OCI-LY1 (cell line): Measurements from ENCODE around the gene SLC3A2.

Experiments used
- H2AFZ ChIP-seq: fragments of 200-600 bp; sonication (generic), shearing (Covaris generic); 2 replicates; pipeline ENCODE4 v1.6.0; 2014; ENCODE audit warnings: antibody characterized with exemption, mild to moderate bottlenecking, low read length
- H3F3A ChIP-seq: fragments of 200-600 bp; sonication (generic), shearing (Covaris generic); 2 replicates; pipeline ENCODE4 v1.6.0; 2014; ENCODE audit warnings: mild to moderate bottlenecking, antibody characterized with exemption, low read length, moderate library complexity; ENCODE audit not compliant: insufficient read depth
- H3K27ac ChIP-seq: fragments of 200-600 bp; sonication (generic); 2 replicates; pipeline ENCODE4 v1.5.1; 2014; ENCODE audit warnings: low read length, mixed run types, mild to moderate bottlenecking, low read depth; ENCODE audit not compliant: poor library complexity, severe bottlenecking
- H3K27me3 ChIP-seq: fragments of 200-600 bp; sonication (generic); 2 replicates; pipeline ENCODE4 v1.6.0; 2014; ENCODE audit warnings: antibody characterized with exemption, mild to moderate bottlenecking, low read length, moderate library complexity; ENCODE audit not compliant: insufficient read depth
- H3K36me3 ChIP-seq: fragments of 200-600 bp; sonication (generic); 2 replicates; pipeline ENCODE4 v1.6.1; 2014; ENCODE audit warnings: mild to moderate bottlenecking, antibody characterized with exemption, low read length, moderate library complexity, mixed read lengths; ENCODE audit not compliant: insufficient read depth
- H3K4me1 ChIP-seq: fragments of 200-600 bp; sonication (generic); 2 replicates; pipeline ENCODE4 v1.5.1; 2014; ENCODE audit warnings: mild to moderate bottlenecking, low read length, moderate library complexity; ENCODE audit not compliant: insufficient read depth, severe bottlenecking
- H3K4me2 ChIP-seq: fragments of 200-600 bp; sonication (generic), shearing (Covaris generic); 2 replicates; pipeline ENCODE4 v1.6.1; 2014; ENCODE audit warnings: low read length
- H3K4me3 ChIP-seq: fragments of 200-600 bp; sonication (generic); 2 replicates; pipeline ENCODE4 v1.5.1; 2014; ENCODE audit warnings: low read length, low read depth, mild to moderate bottlenecking, mixed read lengths; ENCODE audit not compliant: poor library complexity, severe bottlenecking
- H3K79me2 ChIP-seq: fragments of 200-600 bp; shearing (Covaris generic); 2 replicates; pipeline ENCODE4 v1.6.1; 2016; ENCODE audit warnings: mixed run types, low read length, mixed read lengths; ENCODE audit not compliant: insufficient read depth
- H3K9ac ChIP-seq: fragments of 200-600 bp; sonication (generic), shearing (Covaris generic); 2 replicates; pipeline ENCODE4 v1.6.1; 2014; ENCODE audit warnings: mild to moderate bottlenecking, low read length, mixed read lengths
- H3K9me2 ChIP-seq: fragments of 200-600 bp; sonication (generic), shearing (Covaris generic); 2 replicates; pipeline ENCODE4 v1.6.1; 2014; ENCODE audit warnings: low read depth, mild to moderate bottlenecking, low read length, mixed read lengths
- H3K9me3 ChIP-seq: fragments of 200-600 bp; shearing (Covaris generic); 2 replicates; pipeline ENCODE4 v1.6.1; 2014; ENCODE audit warnings: low read length, mixed read lengths
- H4K20me1 ChIP-seq: fragments of 200-600 bp; sonication (generic), shearing (Covaris generic); 2 replicates; pipeline ENCODE4 v1.6.0; 2016; ENCODE audit warnings: mild to moderate bottlenecking, low read length; ENCODE audit not compliant: insufficient read depth
- EZH2 ChIP-seq: fragments of 200-600 bp; sonication (generic), shearing (Covaris generic); IDR thresholded peaks from 2 replicates; pipeline ENCODE4 v1.8.0; 2017; ENCODE audit warnings: borderline replicate concordance, mixed run types, mild to moderate bottlenecking, antibody characterized with exemption, low read length, moderate library complexity, mixed read lengths
- TF ChIP-seq, protein P1 (sequence below): fragments of 200-600 bp; sonication (generic), shearing (Covaris generic); IDR thresholded peaks from 2 replicates; pipeline ENCODE4 v1.5.1; 2017; ENCODE audit warnings: mild to moderate bottlenecking, antibody characterized with exemption, low read length, moderate library complexity, mixed read lengths

Gene SLC3A2

DNA sequence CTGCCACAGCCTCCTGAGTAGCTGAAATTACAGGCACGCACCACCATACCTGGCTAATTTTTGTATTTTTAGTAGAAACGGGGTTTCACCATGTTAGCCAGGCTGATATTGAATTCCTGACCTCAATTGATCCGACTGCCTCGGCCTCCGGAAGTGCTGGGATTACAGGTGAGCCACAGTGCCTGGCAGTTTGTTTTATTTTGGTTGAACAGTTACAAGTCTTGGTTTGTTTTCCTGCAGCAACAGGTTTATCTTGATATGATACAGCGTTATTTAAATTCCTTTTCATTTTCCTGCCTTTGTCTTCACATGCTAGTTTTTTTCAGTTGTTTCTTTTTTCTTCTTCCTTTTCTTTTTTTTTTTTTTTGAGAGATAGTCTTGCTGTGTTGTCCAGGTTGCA, 4.0 kb upstream of the SLC3A2 start:
- Histone ChIP-seq H3F3A (no peaks in the 10 kb centered on the region), H3K9me2 (no peaks in the 10 kb centered on the region), H3K9me3 (no peaks in the 10 kb centered on the region), H3K79me2 (peaks cover 3% of the 10 kb centered on the region), H3K36me3 (peaks cover 74% of the 10 kb centered on the region), H3K27ac (no peak overlapping the region), H3K4me3 (no peak overlapping the region), H3K27me3 (no peaks in the 10 kb centered on the region), H4K20me1 (no peaks in the 10 kb centered on the region), H3K4me1 (peaks cover 12% of the 10 kb centered on the region), H2AFZ (no peak overlapping the region), H3K9ac (no peak overlapping the region), H3K4me2 (no peak overlapping the region)
- TF ChIP-seq, protein P1, sequence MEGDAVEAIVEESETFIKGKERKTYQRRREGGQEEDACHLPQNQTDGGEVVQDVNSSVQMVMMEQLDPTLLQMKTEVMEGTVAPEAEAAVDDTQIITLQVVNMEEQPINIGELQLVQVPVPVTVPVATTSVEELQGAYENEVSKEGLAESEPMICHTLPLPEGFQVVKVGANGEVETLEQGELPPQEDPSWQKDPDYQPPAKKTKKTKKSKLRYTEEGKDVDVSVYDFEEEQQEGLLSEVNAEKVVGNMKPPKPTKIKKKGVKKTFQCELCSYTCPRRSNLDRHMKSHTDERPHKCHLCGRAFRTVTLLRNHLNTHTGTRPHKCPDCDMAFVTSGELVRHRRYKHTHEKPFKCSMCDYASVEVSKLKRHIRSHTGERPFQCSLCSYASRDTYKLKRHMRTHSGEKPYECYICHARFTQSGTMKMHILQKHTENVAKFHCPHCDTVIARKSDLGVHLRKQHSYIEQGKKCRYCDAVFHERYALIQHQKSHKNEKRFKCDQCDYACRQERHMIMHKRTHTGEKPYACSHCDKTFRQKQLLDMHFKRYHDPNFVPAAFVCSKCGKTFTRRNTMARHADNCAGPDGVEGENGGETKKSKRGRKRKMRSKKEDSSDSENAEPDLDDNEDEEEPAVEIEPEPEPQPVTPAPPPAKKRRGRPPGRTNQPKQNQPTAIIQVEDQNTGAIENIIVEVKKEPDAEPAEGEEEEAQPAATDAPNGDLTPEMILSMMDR = no peak
- no peak for TF ChIP-seq EZH2

DNA sequence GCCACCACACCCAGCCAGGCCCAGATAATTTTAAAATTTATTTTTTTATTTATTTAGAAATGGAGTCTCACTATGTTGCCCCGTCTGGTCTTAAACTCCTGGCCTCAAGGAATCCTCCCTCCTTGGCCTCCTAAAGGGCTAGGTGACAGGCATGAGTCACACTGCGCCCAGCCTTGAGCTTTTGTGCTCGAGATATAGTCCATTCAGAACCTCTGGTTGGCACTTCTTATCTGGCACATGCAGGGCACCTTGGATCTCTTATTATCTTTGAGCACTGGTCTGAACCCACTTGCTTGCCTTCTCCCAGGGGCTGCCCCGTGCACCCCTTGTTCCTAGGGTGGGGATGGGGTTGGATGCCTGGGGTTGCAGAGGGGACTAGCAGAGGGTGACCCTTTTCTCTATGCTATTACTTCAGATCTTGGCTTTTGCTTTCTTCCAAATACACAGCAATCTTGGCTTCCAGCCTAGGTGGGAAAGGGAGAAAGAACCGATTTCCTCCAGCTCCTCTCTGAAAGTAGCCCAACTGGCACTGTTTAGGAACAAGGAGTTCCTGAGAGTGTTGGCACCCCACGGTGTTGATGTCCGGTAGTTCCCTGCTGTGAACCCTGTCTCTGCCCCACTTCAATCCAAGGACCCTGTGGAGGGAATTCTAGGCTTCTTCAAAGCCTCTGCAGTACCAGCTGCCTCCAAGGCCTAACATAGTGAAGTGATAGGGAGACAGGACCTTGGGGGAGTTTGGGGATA, 1.3 kb upstream of the SLC3A2 start:
- no peaks in the 10 kb centered on the region for H3F3A ChIP-seq
- peaks cover 34% of the 10 kb centered on the region for H3K4me1 ChIP-seq
- no peaks in the 10 kb centered on the region for H3K9me3 ChIP-seq
- no peak overlapping the region for H3K4me3 ChIP-seq
- no peaks in the 10 kb centered on the region for H3K27me3 ChIP-seq
- H3K9me2 ChIP-seq = no peaks in the 10 kb centered on the region
- H3K79me2 ChIP-seq = peaks cover 9% of the 10 kb centered on the region
- H3K4me2 ChIP-seq = peak overlapping the region; percentile 93
- no peak overlapping the region for H2AFZ ChIP-seq
- peak overlapping the region; percentile 98; the same call in 1 of the 2 replicates for H3K9ac ChIP-seq
- H4K20me1 ChIP-seq = no peaks in the 10 kb centered on the region
- H3K27ac ChIP-seq = peak overlapping the region; percentile 85
- peaks cover 80% of the 10 kb centered on the region for H3K36me3 ChIP-seq
- TF ChIP-seq, protein P1 = no peak
- no peak for TF ChIP-seq EZH2

DNA sequence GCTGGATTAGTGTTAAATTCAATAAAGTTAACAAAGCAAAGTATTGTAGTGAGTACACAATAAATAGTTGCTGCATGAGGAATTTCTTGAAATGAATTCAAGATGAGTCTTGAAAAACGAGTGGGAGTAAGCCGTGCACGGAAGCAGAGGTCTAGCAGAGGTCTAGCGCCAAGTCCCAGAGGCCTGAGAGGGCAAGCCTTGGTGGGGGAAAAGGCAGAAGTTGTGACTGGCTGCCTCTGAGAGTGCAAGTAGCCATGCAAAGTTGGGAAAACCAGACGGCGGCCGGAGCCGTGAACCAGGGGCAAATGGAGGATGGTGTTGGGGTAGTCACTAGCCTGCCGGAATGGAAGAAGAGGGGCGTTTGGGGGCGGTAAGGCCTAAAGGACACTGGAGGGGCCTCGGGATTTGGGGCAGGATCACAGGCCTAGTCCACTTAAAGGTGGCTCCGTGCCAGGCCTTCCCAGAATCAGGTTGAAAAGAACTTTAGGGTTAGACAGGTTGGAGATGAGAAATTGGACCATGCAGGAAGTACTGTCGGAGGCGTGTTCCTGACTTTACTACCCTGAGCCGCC, 379 bp upstream of the SLC3A2 start:
- TF ChIP-seq, protein P1 = no peak
- no peak for TF ChIP-seq EZH2
- Histone ChIP-seq H3K27ac (peak overlapping the region; percentile 85), H3K9ac (peak overlapping the region; percentile 98), H3K9me2 (no peaks in the 10 kb centered on the region), H3F3A (no peaks in the 10 kb centered on the region), H4K20me1 (no peaks in the 10 kb centered on the region), H3K4me2 (peak overlapping the region; percentile 93), H3K27me3 (no peaks in the 10 kb centered on the region), H3K79me2 (peaks cover 9% of the 10 kb centered on the region), H3K9me3 (no peaks in the 10 kb centered on the region), H3K36me3 (peaks cover 80% of the 10 kb centered on the region), H3K4me1 (peaks cover 34% of the 10 kb centered on the region), H2AFZ (no peak overlapping the region), H3K4me3 (peak overlapping the region; percentile 72)
